ENCODE measurements around the gene PALD1. TPM values are rescaled to one million over a fixed set of nuclear protein-coding genes. Genes with fewer than 3 reads are reported as not detected.

PALD1 gene
- total and polyA plus RNA-seq, 9 of the 15 experiments (the other 6 are each of a cell fraction or from before 2014, with no cell fraction given), result 0.03 to 0.29 (median 0.09) TPM; not detected in 2

DNA sequence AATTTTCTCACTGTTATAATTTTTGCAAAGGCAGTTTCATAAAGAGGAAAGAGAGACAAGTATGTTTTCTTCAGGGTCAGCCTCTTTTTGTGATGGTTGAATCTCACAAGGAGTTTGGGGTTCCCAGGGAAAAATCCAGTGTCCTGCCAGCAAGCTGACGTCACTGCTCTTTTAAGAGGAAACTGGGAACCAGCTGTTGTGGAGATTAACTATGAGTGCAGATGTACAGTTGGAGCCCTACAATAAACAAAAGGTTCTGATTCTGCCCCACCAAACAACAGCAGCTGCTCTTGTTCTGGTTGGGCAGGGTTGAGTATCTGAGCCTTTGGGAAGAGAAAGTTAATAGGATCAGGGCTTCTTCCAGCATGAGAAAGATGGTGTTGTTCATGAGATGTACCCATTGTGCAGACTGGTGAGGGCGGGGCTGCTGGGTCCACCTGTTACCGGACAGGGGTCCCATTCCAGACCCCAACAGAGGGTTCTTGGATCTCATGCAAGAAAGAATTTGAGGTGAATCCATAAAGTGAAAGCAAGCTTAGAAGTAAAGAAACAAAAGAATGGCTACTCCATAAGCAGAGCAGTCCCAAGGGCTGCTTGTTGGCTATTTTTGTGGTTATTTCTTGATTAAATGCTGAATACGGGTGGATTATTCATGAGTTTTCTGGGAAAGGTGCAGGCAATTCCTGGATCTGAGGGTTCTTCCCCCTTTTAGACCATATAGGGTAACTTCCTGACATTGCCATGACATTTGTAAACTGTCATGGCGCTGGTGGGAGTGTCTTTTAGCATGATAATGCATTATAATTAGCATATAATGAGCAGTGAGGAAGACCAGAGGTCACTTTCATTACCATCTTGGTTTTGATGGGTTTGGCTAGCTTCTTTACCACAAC, 111.4 kb downstream of the PALD1 start (continued):
- no peak for TF ChIP-seq NCOA4 (IDR thresholded peaks at IDR 0.05; ENCODE audit: partially characterized antibody)
- TF ChIP-seq ARID1B (IDR thresholded peaks at IDR 0.05), result no peak
- no peak for TF ChIP-seq KDM4B (IDR thresholded peaks at IDR 0.05; ENCODE audit: borderline replicate concordance in 2 of 2, low read depth in 1 of 2)

DNA sequence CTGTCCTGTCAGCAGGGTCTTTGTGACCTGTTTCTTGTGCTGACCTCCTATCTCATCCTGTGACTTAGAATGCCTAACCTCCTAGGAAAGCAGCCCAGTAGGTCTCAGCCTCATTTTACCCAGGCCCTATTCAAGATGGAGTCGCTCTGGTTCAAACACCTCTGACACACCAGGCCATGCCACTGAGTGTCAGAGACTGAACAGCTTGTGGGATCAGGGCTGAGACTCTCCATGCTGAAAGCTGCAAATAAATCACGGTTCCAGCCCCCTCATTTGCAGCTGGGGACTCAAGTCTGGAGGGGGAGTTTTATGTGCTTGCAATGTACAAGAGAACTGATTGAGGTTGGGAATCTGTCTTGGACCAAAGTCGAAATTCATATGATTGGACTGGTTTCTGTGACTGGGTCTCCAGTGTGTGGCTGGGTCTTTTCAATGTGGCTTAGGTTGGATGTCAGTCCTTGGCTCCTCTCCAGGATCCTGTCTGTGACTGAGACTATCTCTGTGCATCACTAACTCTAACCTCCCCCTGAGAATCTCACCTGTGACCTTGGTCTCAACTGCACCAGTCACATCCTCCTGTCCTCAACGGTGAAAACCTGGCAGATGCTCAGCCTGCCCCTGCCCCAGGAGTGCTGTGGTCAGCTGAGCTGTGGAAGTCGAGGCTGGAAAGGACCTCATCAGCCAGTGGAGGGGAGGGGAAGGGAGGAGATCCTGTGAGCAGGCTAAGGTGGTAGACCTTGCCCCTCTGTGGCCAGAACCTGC, 112.3 kb downstream of the PALD1 start:
- FAIRE-seq (no peak), DNase-seq (ENCODE audit: extremely low read depth in 1 of 4, low spot score in 3 of 4) (no peak), ATAC-seq (no peak)
- H3K27ac ChIP-seq (ENCODE audit: extremely low read depth, low read depth, low read length), result no peak overlapping the region
- no peaks in the 10 kb centered on the region for H3K36me3 ChIP-seq (ENCODE audit: control insufficient read depth, insufficient read depth, low read length)
- H3K4me3 ChIP-seq, result no peak overlapping the region
- H3K27me3 ChIP-seq (ENCODE audit: control insufficient read depth in 2 of 2, insufficient read depth in 2 of 2, low read length in 2 of 2), result no peaks in the 10 kb centered on the region
- H2AFZ ChIP-seq (ENCODE audit: low read depth, low read length), result 0 out of 2 replicates have a peak overlapping the region, but pooled peaks have one; percentile 74
- H3K4me2 ChIP-seq (ENCODE audit: insufficient read depth, low read length), result no peak overlapping the region
- BruUV-seq (replicated peaks), result no TSS peak
- ChIA-PET POLR2A (interaction anchor here (0.5 to 1.7 kb wide), 9 partner anchors 11 to 166 kb away, joined by 3 to 7 read pairs (median 3); partner anchors contain the start of gene PRF1), CTCF (ENCODE audit: low intra/inter-chr PET ratio) (no interaction called here)
- peak overlapping the region in 1 of 2 experiments; percentile 76; a peak in 2 of 4 replicates for H3K9ac ChIP-seq (ENCODE audit: insufficient read depth in 1 of 2, low read depth in 2 of 2, low read length in 2 of 2)
- H3K9me3 ChIP-seq (replicated peaks; ENCODE audit: control insufficient read depth, insufficient read depth, low read depth, low read length), result no peaks in the 10 kb centered on the region
- intact Hi-C loops (cut with micrococcal nuclease) (no loop called here), in situ Hi-C loops (cut with MboI) (no loop called here)
- H3K9me1 ChIP-seq (ENCODE audit: control insufficient read depth, insufficient read depth, low read length), result no peaks in the 10 kb centered on the region
- H3K4me1 ChIP-seq (replicated peaks in 1 of 2; ENCODE audit: control insufficient read depth in 2 of 2, insufficient read depth in 2 of 2, low read length in 2 of 2), result peaks cover 39 to 43% of the 10 kb centered on the region in 2 experiments
- no peaks in the 10 kb centered on the region for H4K20me1 ChIP-seq (replicated peaks; ENCODE audit: control insufficient read depth, insufficient read depth, low read length)
- 17% methylated on average over 5 of the region's 5 CpGs for WGBS (ENCODE audit: insufficient coverage, low coverage, missing lambda C conversion rate)
- H3K79me2 ChIP-seq (ENCODE audit: control insufficient read depth, insufficient read depth, low read length), result no peaks in the 10 kb centered on the region
- TF ChIP-seq SNRNP70 (optimal IDR thresholded peaks at IDR 0.05; ENCODE audit: low read depth, low read length) (no peak), CREM (IDR thresholded peaks at IDR 0.05; ENCODE audit: low read depth) (no peak), PCBP2 (IDR thresholded peaks at IDR 0.05; ENCODE audit: low read depth, low read length, poor library complexity, severe bottlenecking) (no peak), SMAD1 (IDR thresholded peaks at IDR 0.05; ENCODE audit: low read depth, low read length, partially characterized antibody) (no peak), FOXM1 (IDR thresholded peaks at IDR 0.05; ENCODE audit: low read depth) (no peak), FOXM1 (CRISPR knock-in tag; IDR thresholded peaks at IDR 0.05; ENCODE audit: low read depth) (no peak), KAT2B (IDR thresholded peaks at IDR 0.05; ENCODE audit: low read depth, low read length) (no peak), RBM22 (IDR thresholded peaks at IDR 0.05; ENCODE audit: low read depth, low read length, poor library complexity, severe bottlenecking) (no peak), TEAD4 (IDR thresholded peaks at IDR 0.05; ENCODE audit: low read length) (no peak), TEAD4 (CRISPR knock-in tag; IDR thresholded peaks at IDR 0.05; ENCODE audit: borderline replicate concordance) (no peak), ZNF384 (IDR thresholded peaks at IDR 0.05; ENCODE audit: low read depth, low read length) (no peak), BACH1 (tag; IDR thresholded peaks at IDR 0.05) (peak; percentile 99), BRCA1 (IDR thresholded peaks at IDR 0.05) (no peak), BRCA1 (CRISPR knock-in tag; IDR thresholded peaks at IDR 0.05) (no peak)
- TF ChIP-seq, protein P1, sequence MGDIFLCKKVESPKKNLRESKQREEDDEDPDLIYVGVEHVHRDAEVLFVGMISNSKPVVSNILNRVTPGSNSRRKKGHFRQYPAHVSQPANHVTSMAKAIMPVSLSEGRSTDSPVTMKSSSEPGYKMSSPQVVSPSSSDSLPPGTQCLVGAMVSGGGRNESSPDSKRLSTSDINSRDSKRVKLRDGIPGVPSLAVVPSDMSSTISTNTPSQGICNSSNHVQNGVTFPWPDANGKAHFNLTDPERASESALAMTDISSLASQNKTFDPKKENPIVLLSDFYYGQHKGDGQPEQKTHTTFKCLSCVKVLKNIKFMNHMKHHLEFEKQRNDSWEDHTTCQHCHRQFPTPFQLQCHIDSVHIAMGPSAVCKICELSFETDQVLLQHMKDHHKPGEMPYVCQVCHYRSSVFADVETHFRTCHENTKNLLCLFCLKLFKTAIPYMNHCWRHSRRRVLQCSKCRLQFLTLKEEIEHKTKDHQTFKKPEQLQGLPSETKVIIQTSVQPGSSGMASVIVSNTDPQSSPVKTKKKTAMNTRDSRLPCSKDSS (IDR thresholded peaks at IDR 0.05; ENCODE audit: low read depth, partially characterized antibody), result no peak
